ENCODE results near the gene SLC10A3. TPM values are rescaled to one million over a fixed set of nuclear protein-coding genes. Genes with fewer than 3 reads are reported as not detected.

The SLC10A3 gene
- polyA plus RNA-seq, 3 donors: 25.3 to 33.1 (median 26.7) TPM

DNA sequence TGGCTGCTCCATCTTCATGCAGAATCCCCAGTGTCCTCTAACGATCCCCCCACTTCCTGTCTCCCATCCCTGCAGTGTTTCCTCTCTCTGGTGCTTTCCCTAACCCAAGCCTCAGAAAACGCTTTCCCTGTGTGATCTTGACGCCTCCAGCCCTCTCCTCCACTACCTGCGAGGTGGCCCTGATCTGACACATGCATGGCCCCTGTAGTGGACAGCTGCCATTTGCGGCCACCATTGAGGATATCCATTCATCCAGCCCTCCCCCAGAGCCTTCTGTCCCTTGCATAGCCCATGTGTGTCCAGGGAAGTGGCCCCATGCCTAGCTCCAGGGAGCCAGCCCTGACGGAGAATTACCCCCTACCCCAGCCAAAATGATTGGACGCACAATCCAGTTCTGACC lies 7.1 kb downstream of the SLC10A3 start:
- Histone ChIP-seq H3K4me2 (replicated peaks; ENCODE audit: extremely low read depth, low read length, poor library complexity, severe bottlenecking) (no peak overlapping the region), H3K27me3 (ENCODE audit: control insufficient read depth in 2 of 2, insufficient read depth in 2 of 2, low read length in 2 of 2) (no peaks in the 10 kb centered on the region), H3K4me1 (ENCODE audit: control insufficient read depth in 1 of 2, insufficient read depth in 2 of 2, low read length in 2 of 2) (peaks cover 35 to 47% of the 10 kb centered on the region in 2 donors), H3K79me2 (ENCODE audit: insufficient read depth, low read length) (peaks cover 17% of the 10 kb centered on the region), H3K36me3 (replicated peaks in 1 of 2; ENCODE audit: control insufficient read depth in 1 of 2, insufficient read depth in 2 of 2, low read length in 2 of 2) (peaks cover 0 to 3% of the 10 kb centered on the region in 2 donors), H4K20me1 (ENCODE audit: insufficient read depth, low read length) (no peaks in the 10 kb centered on the region), H2AFZ (ENCODE audit: insufficient read depth, low read depth, low read length, poor library complexity, severe bottlenecking) (no peak overlapping the region), H3K9ac (ENCODE audit: insufficient read depth, low read length, poor library complexity, severe bottlenecking) (no peak overlapping the region), H3K27ac (ENCODE audit: low read depth in 1 of 2, low read length in 2 of 2) (no peak overlapping the region), H3K4me3 (replicated peaks in 1 of 3; ENCODE audit: low read depth in 2 of 3, low read length in 3 of 3) (no peak overlapping the region), H3K9me3 (replicated peaks in 1 of 2; ENCODE audit: control insufficient read depth in 1 of 2, insufficient read depth in 1 of 2, low read length in 2 of 2) (no peaks in the 10 kb centered on the region)
- Mint-ChIP-seq H3K36me3 (peaks cover 8 to 15% of the 10 kb centered on the region in 2 donors), H3K27ac (peak overlapping the region in 1 of 7 donors; percentile 42), H3K27me3 (ENCODE audit: low read depth in 3 of 3) (peaks cover 0 to 18% (median 3%) of the 10 kb centered on the region in 3 donors), H3K4me1 (peaks cover 25% of the 10 kb centered on the region), H3K9me3 (peaks cover 0 to 10% (median 5%) of the 10 kb centered on the region in 7 donors), H3K4me3 (no peak overlapping the region)
- TF ChIP-seq, protein P1, sequence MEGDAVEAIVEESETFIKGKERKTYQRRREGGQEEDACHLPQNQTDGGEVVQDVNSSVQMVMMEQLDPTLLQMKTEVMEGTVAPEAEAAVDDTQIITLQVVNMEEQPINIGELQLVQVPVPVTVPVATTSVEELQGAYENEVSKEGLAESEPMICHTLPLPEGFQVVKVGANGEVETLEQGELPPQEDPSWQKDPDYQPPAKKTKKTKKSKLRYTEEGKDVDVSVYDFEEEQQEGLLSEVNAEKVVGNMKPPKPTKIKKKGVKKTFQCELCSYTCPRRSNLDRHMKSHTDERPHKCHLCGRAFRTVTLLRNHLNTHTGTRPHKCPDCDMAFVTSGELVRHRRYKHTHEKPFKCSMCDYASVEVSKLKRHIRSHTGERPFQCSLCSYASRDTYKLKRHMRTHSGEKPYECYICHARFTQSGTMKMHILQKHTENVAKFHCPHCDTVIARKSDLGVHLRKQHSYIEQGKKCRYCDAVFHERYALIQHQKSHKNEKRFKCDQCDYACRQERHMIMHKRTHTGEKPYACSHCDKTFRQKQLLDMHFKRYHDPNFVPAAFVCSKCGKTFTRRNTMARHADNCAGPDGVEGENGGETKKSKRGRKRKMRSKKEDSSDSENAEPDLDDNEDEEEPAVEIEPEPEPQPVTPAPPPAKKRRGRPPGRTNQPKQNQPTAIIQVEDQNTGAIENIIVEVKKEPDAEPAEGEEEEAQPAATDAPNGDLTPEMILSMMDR (IDR thresholded peaks at IDR 0.05): no peak
- 36% methylated on average over 2 of the region's 7 CpGs for WGBS (ENCODE audit: insufficient coverage)
- DNase-seq: no peak
- intact Hi-C loops (cut with micrococcal nuclease): no loop called here

DNA sequence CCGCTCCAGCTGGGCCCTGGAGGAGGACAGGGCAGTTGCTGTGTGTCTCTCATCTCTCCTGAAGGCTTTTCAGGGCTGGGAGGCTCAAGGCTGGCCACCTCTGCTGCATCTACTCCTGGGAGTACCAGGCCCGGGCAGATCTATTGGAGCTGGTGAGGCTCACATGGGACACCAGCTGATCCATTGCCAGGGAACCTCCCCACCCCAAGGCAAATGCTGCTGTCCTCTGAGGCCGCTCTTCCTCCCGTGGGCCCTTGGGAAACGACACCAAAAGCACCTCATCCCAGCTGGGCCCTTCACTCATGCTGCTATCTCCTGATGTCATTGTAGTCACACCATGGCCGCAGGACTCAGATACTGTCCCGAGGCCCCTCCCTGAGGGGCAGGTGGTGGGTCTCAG lies 7.6 kb downstream of the SLC10A3 start:
- Mint-ChIP-seq H3K4me3 (no peak overlapping the region), H3K27ac (peak overlapping the region in 2 of 7 donors; percentile 20 to 59), H3K36me3 (peaks cover 3 to 10% of the 10 kb centered on the region in 2 donors), H3K9me3 (peaks cover 0 to 10% (median 5%) of the 10 kb centered on the region in 7 donors), H3K4me1 (peaks cover 29% of the 10 kb centered on the region), H3K27me3 (ENCODE audit: low read depth in 3 of 3) (peaks cover 0 to 18% (median 3%) of the 10 kb centered on the region in 3 donors)
- no peak overlapping the region for H3K9ac ChIP-seq (ENCODE audit: insufficient read depth, low read length, poor library complexity, severe bottlenecking)
- H3K36me3 ChIP-seq (replicated peaks in 1 of 2; ENCODE audit: control insufficient read depth in 1 of 2, insufficient read depth in 2 of 2, low read length in 2 of 2): peaks cover 0 to 3% of the 10 kb centered on the region in 2 donors
- no peak overlapping the region for H3K4me3 ChIP-seq (replicated peaks in 1 of 3; ENCODE audit: low read depth in 2 of 3, low read length in 3 of 3)
- no peak overlapping the region for H3K27ac ChIP-seq (ENCODE audit: low read depth in 1 of 2, low read length in 2 of 2)
- WGBS (ENCODE audit: insufficient coverage): 92% methylated on average over 2 of the region's 7 CpGs
- H3K4me2 ChIP-seq (replicated peaks; ENCODE audit: extremely low read depth, low read length, poor library complexity, severe bottlenecking): no peak overlapping the region
- no peak for DNase-seq
- H4K20me1 ChIP-seq (ENCODE audit: insufficient read depth, low read length): no peaks in the 10 kb centered on the region
- intact Hi-C loops (cut with micrococcal nuclease): no loop called here
- no peaks in the 10 kb centered on the region for H3K27me3 ChIP-seq (ENCODE audit: control insufficient read depth in 2 of 2, insufficient read depth in 2 of 2, low read length in 2 of 2)
- no peak overlapping the region for H2AFZ ChIP-seq (ENCODE audit: insufficient read depth, low read depth, low read length, poor library complexity, severe bottlenecking)
- H3K79me2 ChIP-seq (ENCODE audit: insufficient read depth, low read length): peaks cover 16% of the 10 kb centered on the region
- TF ChIP-seq, protein P1 (IDR thresholded peaks at IDR 0.05): no peak
- H3K4me1 ChIP-seq (ENCODE audit: control insufficient read depth in 1 of 2, insufficient read depth in 2 of 2, low read length in 2 of 2): peaks cover 40 to 52% of the 10 kb centered on the region in 2 donors
- no peaks in the 10 kb centered on the region for H3K9me3 ChIP-seq (replicated peaks in 1 of 2; ENCODE audit: control insufficient read depth in 1 of 2, insufficient read depth in 1 of 2, low read length in 2 of 2)
